K562 (cell line): ENCODE data around the gene ASB15. TPM values are rescaled to one million over a fixed set of nuclear protein-coding genes. Genes with fewer than 3 reads are reported as not detected.

Experiments used
- ATAC-seq: fragments of 200-7000 bp; cut with Tn5 transposase; 3 replicates; pipeline ENCODE4 v1.9.1; 2020; ENCODE audit warnings: moderate library complexity
- BruUV-seq: library from RNA; stranded (reverse); fragments of 400-500 nt; replicated peaks from 2 replicates; lab custom pipeline; 2021; lab: Mats Ljungman, UMichigan
- CTCF ChIA-PET: fragments of 300-600 bp; formaldehyde crosslinking; extraction: SDS; loops from one replicate; lab custom pipeline; 2021; ENCODE audit warnings: low intra/inter-chr PET ratio; lab: Yijun Ruan, JAX
- POLR2A ChIA-PET: fragments of 300-600, 350-650 bp; sonication (Branson Sonifier 250); formaldehyde crosslinking; extraction: SDS; loops from one replicate; lab custom pipeline; 2021; ENCODE audit warnings: antibody characterized with exemption, inconsistent platforms; lab: Yijun Ruan, JAX
- DNase-seq, 4 experiments: peaks; one replicate each; pipeline versions ENCODE4 v3.0.0 to v3.0.0-alpha.2; 2011 to 2018; ENCODE audit warnings: low spot score in 3 of 4, mixed read lengths in 3 of 4; ENCODE audit errors: extremely low read depth in 1 of 4
- FAIRE-seq: peaks from 2 replicates; lab custom pipeline; 2011; peaks lifted over from hg19 to GRCh38; lab: Jason Lieb, UNC
- H2AFZ ChIP-seq: 2 replicates; pipeline ENCODE4 v1.6.0; 2011; ENCODE audit warnings: low read depth, low read length, control low read depth, inconsistent platforms
- H3K27ac ChIP-seq: fragments of 200-600 bp; 3 replicates; pipeline ENCODE4 v1.8.0; 2011; ENCODE audit warnings: low read depth, mild to moderate bottlenecking, control low read depth, inconsistent platforms, low read length, moderate library complexity, mixed read lengths; ENCODE audit errors: extremely low read depth
- H3K27me3 ChIP-seq, 2 experiments: fragments of 300-600 bp in 1 of 2; 2 replicates in 1 of 2; 3 replicates in 1 of 2; pipeline versions ENCODE4 v1.6.0 to v1.8.0; 2011; ENCODE audit warnings: inconsistent platforms in 2 of 2, low read length in 2 of 2, mild to moderate bottlenecking in 1 of 2, mixed read lengths in 1 of 2, moderate library complexity in 1 of 2; ENCODE audit not compliant: control insufficient read depth in 2 of 2, insufficient read depth in 2 of 2
- H3K36me3 ChIP-seq: fragments of 300-600 bp; 3 replicates; pipeline ENCODE4 v1.8.0; 2011; ENCODE audit warnings: mild to moderate bottlenecking, low read length, inconsistent platforms; ENCODE audit not compliant: control insufficient read depth, insufficient read depth
- H3K4me1 ChIP-seq, 2 experiments: fragments of 200-600 bp in 1 of 2; replicated peaks in 1 of 2; 2 replicates in 1 of 2; 3 replicates in 1 of 2; pipeline versions ENCODE4 v1.5.1 to v1.8.0; 2011; ENCODE audit warnings: inconsistent platforms in 2 of 2, low read length in 2 of 2, mild to moderate bottlenecking in 1 of 2, mixed read lengths in 1 of 2, moderate library complexity in 1 of 2; ENCODE audit not compliant: control insufficient read depth in 2 of 2, insufficient read depth in 2 of 2
- H3K4me2 ChIP-seq: 2 replicates; pipeline ENCODE4 v1.6.1; 2011; ENCODE audit warnings: low read length, control low read depth, inconsistent platforms, mixed read lengths; ENCODE audit not compliant: insufficient read depth
- H3K4me3 ChIP-seq: fragments of 200-600 bp; sonication (generic), shearing (Covaris generic); 2 replicates; pipeline ENCODE4 v1.5.1; 2016; ENCODE audit warnings: control low read depth, inconsistent platforms
- H3K79me2 ChIP-seq: fragments of 200-600 bp; 3 replicates; pipeline ENCODE4 v1.8.0; 2011; ENCODE audit warnings: low read length, inconsistent platforms; ENCODE audit not compliant: control insufficient read depth, insufficient read depth
- H3K9ac ChIP-seq, 2 experiments: 2 replicates each; pipeline versions ENCODE4 v1.6.0 to v1.6.1; 2011; ENCODE audit warnings: low read depth in 2 of 2, low read length in 2 of 2, control low read depth in 1 of 2, inconsistent platforms in 1 of 2, mild to moderate bottlenecking in 1 of 2, mixed read lengths in 1 of 2; ENCODE audit not compliant: insufficient read depth in 1 of 2
- H3K9me1 ChIP-seq: one replicate; pipeline ENCODE4 v1.6.0; 2011; ENCODE audit warnings: inconsistent platforms, mild to moderate bottlenecking, low read length, moderate library complexity; ENCODE audit not compliant: control insufficient read depth, insufficient read depth
- H3K9me3 ChIP-seq: replicated peaks from 2 replicates; pipeline ENCODE4 v1.5.1; 2011; ENCODE audit warnings: low read depth, low read length, inconsistent platforms; ENCODE audit not compliant: control insufficient read depth, insufficient read depth
- H4K20me1 ChIP-seq: replicated peaks from 2 replicates; pipeline ENCODE4 v1.6.1; 2011; ENCODE audit warnings: low read length, inconsistent platforms, mixed read lengths; ENCODE audit not compliant: control insufficient read depth, insufficient read depth
- ATF1 ChIP-seq, 2 experiments: fragments of 450-650 bp in 1 of 2; IDR thresholded peaks; 2 replicates each; pipeline ENCODE4 v1.6.1; 2016; ENCODE audit warnings: missing compliant biosample characterization in 1 of 2, missing genetic modification characterization in 1 of 2
- NR2C2 ChIP-seq, 2 experiments: fragments of 200-800 bp in 1 of 2; sonication (Bioruptor generic) in 1 of 2; sonication (generic) in 1 of 2; formaldehyde crosslinking in 1 of 2; IDR thresholded peaks; 2 replicates each; pipeline versions ENCODE4 v1.6.1 to v1.8.0; 2016 to 2022; ENCODE audit warnings: mild to moderate bottlenecking in 1 of 2, missing compliant biosample characterization in 1 of 2, missing genetic modification characterization in 1 of 2, missing genetic modification reagents in 1 of 2
- WGBS: fragments of 100-300 bp; shearing (Covaris generic); methylation state at CpG from one replicate; pipeline ENCODE4 v1.1.6; 2016; ENCODE audit warnings: low coverage, mixed read lengths; ENCODE audit not compliant: insufficient coverage; ENCODE audit errors: missing lambda C conversion rate; 5-methylcytosine and 5-hydroxymethylcytosine counted together
- in situ Hi-C: fragments of 300-500 bp; cut with MboI; formaldehyde crosslinking; loops from 4 replicates; pipeline ENCODE4 v1.15.0; 2018; ENCODE audit warnings: inconsistent platforms, mixed read lengths
- intact Hi-C: fragments of 100-400 bp; cut with micrococcal nuclease; formaldehyde crosslinking; loops from 2 replicates; pipeline ENCODE4 v1.14.2; 2022
- polyA plus RNA-seq, 8 experiments: library from polyadenylated mRNA; depleted of rRNA in 4 of 8; stranded (reverse) in 5 of 8; unstranded in 3 of 8; fragments of >200 nt; fragmentation: Nextera tagmentation in 2 of 8; fragmentation: Illumina TruSeq in 1 of 8; extraction: Ambion mirVana in 2 of 8; extraction: Trizol in 1 of 8; gene quantifications; 2 replicates each; pipeline versions ENCODE4 v1.2.1 to v1.2.3, GENCODE V29; 2011 to 2014; ENCODE audit warnings: inconsistent platforms in 1 of 8, missing spikeins in 1 of 8
- total RNA-seq, 7 experiments: library from RNA; depleted of rRNA in 6 of 7; stranded (reverse); fragments of >200 nt in 6 of 7; fragmentation: Illumina TruSeq in 2 of 7; extraction: Trizol in 2 of 7; gene quantifications; 2 replicates each; pipeline versions ENCODE4 v1.2.1 to v1.2.3, GENCODE V29; 2011 to 2021; ENCODE audit warnings: low replicate concordance in 1 of 7
- TF ChIP-seq, protein P1 (sequence below): fragments of 450-650 bp; IDR thresholded peaks from 2 replicates; pipeline ENCODE4 v1.6.1; 2016; ENCODE audit warnings: mild to moderate bottlenecking, moderate library complexity
- TF ChIP-seq, protein P2 (sequence below): sonication (generic); formaldehyde crosslinking; IDR thresholded peaks from 2 replicates; pipeline ENCODE4 v1.8.0; 2022; ENCODE audit warnings: mild to moderate bottlenecking, missing genetic modification reagents
- TF ChIP-seq, protein P3 (sequence below): fragments of 450-650 bp; conservative IDR thresholded peaks from 2 replicates; pipeline ENCODE4 v1.6.1; 2016; ENCODE audit warnings: missing genetic modification characterization, low read depth, mild to moderate bottlenecking, control low read depth, missing compliant biosample characterization

The ASB15 gene
- total and polyA plus RNA-seq, 9 of the 15 experiments (the other 6 are each of a cell fraction or from before 2014, with no cell fraction given), result 0.03 to 0.14 (median 0.04) TPM; not detected in 3

DNA sequence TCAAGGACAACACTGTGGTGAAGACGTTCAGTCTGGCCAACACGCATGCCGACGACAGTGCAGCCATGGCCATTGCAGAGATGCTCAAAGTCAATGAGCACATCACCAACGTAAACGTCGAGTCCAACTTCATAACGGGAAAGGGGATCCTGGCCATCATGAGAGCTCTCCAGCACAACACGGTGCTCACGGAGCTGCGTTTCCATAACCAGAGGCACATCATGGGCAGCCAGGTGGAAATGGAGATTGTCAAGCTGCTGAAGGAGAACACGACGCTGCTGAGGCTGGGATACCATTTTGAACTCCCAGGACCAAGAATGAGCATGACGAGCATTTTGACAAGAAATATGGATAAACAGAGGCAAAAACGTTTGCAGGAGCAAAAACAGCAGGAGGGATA lies 60.7 kb downstream of the ASB15 start:
- Histone ChIP-seq H3K9me1 (no peaks in the 10 kb centered on the region), H3K79me2 (no peaks in the 10 kb centered on the region), H3K9ac (no peak overlapping the region; a peak in 1 of 4 replicates), H2AFZ (peak overlapping the region; percentile 12), H3K9me3 (no peaks in the 10 kb centered on the region), H3K4me2 (peak overlapping the region; percentile 61), H3K36me3 (no peaks in the 10 kb centered on the region), H3K4me3 (no peak overlapping the region), H3K27ac (no peak overlapping the region), H4K20me1 (no peaks in the 10 kb centered on the region), H3K27me3 (peaks cover 12 to 17% of the 10 kb centered on the region in 2 experiments; a peak in 4 of 5 replicates), H3K4me1 (no peaks in the 10 kb centered on the region; a peak in 2 of 5 replicates)
- DNase-seq (no peak), ATAC-seq (no peak), FAIRE-seq (no peak)
- ChIA-PET CTCF (no interaction called here), POLR2A (interaction anchor here (1.6 kb wide), 1 partner anchor 13 kb away, joined by 7 read pairs; no protein-coding TSS in a partner anchor)
- in situ Hi-C loops (no loop called here), intact Hi-C loops (no loop called here)
- TF ChIP-seq NR2C2 (CRISPR knock-in tag; IDR thresholded peaks at IDR 0.05) (peak; percentile 52; the same call in 1 of the 2 replicates), NR2C2 (tag; IDR thresholded peaks at IDR 0.05) (no peak), ATF1 (CRISPR knock-in tag; IDR thresholded peaks at IDR 0.05) (no peak), ATF1 (tag; IDR thresholded peaks at IDR 0.05) (0 out of 2 replicates have a peak, but pooled peaks have one; percentile 1)
- TF ChIP-seq, protein P1, sequence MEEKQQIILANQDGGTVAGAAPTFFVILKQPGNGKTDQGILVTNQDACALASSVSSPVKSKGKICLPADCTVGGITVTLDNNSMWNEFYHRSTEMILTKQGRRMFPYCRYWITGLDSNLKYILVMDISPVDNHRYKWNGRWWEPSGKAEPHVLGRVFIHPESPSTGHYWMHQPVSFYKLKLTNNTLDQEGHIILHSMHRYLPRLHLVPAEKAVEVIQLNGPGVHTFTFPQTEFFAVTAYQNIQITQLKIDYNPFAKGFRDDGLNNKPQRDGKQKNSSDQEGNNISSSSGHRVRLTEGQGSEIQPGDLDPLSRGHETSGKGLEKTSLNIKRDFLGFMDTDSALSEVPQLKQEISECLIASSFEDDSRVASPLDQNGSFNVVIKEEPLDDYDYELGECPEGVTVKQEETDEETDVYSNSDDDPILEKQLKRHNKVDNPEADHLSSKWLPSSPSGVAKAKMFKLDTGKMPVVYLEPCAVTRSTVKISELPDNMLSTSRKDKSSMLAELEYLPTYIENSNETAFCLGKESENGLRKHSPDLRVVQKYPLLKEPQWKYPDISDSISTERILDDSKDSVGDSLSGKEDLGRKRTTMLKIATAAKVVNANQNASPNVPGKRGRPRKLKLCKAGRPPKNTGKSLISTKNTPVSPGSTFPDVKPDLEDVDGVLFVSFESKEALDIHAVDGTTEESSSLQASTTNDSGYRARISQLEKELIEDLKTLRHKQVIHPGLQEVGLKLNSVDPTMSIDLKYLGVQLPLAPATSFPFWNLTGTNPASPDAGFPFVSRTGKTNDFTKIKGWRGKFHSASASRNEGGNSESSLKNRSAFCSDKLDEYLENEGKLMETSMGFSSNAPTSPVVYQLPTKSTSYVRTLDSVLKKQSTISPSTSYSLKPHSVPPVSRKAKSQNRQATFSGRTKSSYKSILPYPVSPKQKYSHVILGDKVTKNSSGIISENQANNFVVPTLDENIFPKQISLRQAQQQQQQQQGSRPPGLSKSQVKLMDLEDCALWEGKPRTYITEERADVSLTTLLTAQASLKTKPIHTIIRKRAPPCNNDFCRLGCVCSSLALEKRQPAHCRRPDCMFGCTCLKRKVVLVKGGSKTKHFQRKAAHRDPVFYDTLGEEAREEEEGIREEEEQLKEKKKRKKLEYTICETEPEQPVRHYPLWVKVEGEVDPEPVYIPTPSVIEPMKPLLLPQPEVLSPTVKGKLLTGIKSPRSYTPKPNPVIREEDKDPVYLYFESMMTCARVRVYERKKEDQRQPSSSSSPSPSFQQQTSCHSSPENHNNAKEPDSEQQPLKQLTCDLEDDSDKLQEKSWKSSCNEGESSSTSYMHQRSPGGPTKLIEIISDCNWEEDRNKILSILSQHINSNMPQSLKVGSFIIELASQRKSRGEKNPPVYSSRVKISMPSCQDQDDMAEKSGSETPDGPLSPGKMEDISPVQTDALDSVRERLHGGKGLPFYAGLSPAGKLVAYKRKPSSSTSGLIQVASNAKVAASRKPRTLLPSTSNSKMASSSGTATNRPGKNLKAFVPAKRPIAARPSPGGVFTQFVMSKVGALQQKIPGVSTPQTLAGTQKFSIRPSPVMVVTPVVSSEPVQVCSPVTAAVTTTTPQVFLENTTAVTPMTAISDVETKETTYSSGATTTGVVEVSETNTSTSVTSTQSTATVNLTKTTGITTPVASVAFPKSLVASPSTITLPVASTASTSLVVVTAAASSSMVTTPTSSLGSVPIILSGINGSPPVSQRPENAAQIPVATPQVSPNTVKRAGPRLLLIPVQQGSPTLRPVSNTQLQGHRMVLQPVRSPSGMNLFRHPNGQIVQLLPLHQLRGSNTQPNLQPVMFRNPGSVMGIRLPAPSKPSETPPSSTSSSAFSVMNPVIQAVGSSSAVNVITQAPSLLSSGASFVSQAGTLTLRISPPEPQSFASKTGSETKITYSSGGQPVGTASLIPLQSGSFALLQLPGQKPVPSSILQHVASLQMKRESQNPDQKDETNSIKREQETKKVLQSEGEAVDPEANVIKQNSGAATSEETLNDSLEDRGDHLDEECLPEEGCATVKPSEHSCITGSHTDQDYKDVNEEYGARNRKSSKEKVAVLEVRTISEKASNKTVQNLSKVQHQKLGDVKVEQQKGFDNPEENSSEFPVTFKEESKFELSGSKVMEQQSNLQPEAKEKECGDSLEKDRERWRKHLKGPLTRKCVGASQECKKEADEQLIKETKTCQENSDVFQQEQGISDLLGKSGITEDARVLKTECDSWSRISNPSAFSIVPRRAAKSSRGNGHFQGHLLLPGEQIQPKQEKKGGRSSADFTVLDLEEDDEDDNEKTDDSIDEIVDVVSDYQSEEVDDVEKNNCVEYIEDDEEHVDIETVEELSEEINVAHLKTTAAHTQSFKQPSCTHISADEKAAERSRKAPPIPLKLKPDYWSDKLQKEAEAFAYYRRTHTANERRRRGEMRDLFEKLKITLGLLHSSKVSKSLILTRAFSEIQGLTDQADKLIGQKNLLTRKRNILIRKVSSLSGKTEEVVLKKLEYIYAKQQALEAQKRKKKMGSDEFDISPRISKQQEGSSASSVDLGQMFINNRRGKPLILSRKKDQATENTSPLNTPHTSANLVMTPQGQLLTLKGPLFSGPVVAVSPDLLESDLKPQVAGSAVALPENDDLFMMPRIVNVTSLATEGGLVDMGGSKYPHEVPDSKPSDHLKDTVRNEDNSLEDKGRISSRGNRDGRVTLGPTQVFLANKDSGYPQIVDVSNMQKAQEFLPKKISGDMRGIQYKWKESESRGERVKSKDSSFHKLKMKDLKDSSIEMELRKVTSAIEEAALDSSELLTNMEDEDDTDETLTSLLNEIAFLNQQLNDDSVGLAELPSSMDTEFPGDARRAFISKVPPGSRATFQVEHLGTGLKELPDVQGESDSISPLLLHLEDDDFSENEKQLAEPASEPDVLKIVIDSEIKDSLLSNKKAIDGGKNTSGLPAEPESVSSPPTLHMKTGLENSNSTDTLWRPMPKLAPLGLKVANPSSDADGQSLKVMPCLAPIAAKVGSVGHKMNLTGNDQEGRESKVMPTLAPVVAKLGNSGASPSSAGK, result 0 out of 2 replicates have a peak, but pooled peaks have one; percentile 8
- TF ChIP-seq, protein P2, sequence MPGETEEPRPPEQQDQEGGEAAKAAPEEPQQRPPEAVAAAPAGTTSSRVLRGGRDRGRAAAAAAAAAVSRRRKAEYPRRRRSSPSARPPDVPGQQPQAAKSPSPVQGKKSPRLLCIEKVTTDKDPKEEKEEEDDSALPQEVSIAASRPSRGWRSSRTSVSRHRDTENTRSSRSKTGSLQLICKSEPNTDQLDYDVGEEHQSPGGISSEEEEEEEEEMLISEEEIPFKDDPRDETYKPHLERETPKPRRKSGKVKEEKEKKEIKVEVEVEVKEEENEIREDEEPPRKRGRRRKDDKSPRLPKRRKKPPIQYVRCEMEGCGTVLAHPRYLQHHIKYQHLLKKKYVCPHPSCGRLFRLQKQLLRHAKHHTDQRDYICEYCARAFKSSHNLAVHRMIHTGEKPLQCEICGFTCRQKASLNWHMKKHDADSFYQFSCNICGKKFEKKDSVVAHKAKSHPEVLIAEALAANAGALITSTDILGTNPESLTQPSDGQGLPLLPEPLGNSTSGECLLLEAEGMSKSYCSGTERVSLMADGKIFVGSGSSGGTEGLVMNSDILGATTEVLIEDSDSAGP (CRISPR knock-in tag), result peak; percentile 62; the same call in 1 of the 2 replicates
- TF ChIP-seq, protein P3, sequence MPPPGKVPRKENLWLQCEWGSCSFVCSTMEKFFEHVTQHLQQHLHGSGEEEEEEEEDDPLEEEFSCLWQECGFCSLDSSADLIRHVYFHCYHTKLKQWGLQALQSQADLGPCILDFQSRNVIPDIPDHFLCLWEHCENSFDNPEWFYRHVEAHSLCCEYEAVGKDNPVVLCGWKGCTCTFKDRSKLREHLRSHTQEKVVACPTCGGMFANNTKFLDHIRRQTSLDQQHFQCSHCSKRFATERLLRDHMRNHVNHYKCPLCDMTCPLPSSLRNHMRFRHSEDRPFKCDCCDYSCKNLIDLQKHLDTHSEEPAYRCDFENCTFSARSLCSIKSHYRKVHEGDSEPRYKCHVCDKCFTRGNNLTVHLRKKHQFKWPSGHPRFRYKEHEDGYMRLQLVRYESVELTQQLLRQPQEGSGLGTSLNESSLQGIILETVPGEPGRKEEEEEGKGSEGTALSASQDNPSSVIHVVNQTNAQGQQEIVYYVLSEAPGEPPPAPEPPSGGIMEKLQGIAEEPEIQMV, result no peak
- WGBS, result 6% methylated on average over 15 of the region's 15 CpGs
- no TSS peak for BruUV-seq
